HCT116 (cell line): ENCODE data around the gene RELCH.

Experiments used
- CTCF ChIP-seq, 3 experiments: fragments of 200-600 bp in 1 of 3; sonication (generic) in 1 of 3; IDR thresholded peaks in 2 of 3; conservative IDR thresholded peaks in 1 of 3; 2 replicates each; pipeline ENCODE4 v1.5.1; 2012 to 2017; ENCODE audit warnings: low read depth in 2 of 3, low read length in 2 of 3, antibody characterized with exemption in 1 of 3, borderline replicate concordance in 1 of 3, control low read depth in 1 of 3, mild to moderate bottlenecking in 1 of 3, mixed read lengths in 1 of 3, mixed run types in 1 of 3, moderate library complexity in 1 of 3; ENCODE audit not compliant: insufficient read depth in 1 of 3
- POLR2A ChIP-seq: IDR thresholded peaks from 2 replicates; pipeline ENCODE4 v1.7.0; 2011; ENCODE audit warnings: borderline replicate concordance; ENCODE audit not compliant: insufficient read depth, insufficient read length; ENCODE audit errors: extremely low read depth
- POLR2AphosphoS5 ChIP-seq: IDR thresholded peaks from 2 replicates; pipeline ENCODE4 v1.6.1; 2011; ENCODE audit warnings: mild to moderate bottlenecking, low read depth, low read length, moderate library complexity
- RAD21 ChIP-seq: IDR thresholded peaks from 2 replicates; pipeline ENCODE4 v1.6.1; 2012; ENCODE audit warnings: low read depth, mild to moderate bottlenecking
- TF ChIP-seq, protein P1 (sequence below): IDR thresholded peaks from 2 replicates; pipeline ENCODE4 v1.6.1; 2012

- TF ChIP-seq POLR2A = no peak
- TF ChIP-seq CTCF (IDR thresholded peaks at IDR 0.05 in 2 of 3, conservative IDR thresholded peaks at IDR 0.05 in 1 of 3; ENCODE audit: borderline replicate concordance in 1 of 3, insufficient read depth in 1 of 3, low read depth in 2 of 3, low read length in 2 of 3) = no peak
- TF ChIP-seq RAD21 = no peak
- no peak for TF ChIP-seq POLR2AphosphoS5
- TF ChIP-seq, protein P1, sequence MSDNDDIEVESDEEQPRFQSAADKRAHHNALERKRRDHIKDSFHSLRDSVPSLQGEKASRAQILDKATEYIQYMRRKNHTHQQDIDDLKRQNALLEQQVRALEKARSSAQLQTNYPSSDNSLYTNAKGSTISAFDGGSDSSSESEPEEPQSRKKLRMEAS = no peak
Observed at GRCh38 chr18:62327977-62328376, 140.9 kb downstream of the RELCH start.
